Stimulated activated CD4-positive, alpha-beta T cell treated with anti-CD3 and anti-CD28 coated beads, Interleukin-4, amount 100 ng/mL, for 24 hours (primary cell): ENCODE results near the gene LIG4.
A peak's percentile ranks its signal among the peaks of the same experiment; 100 is the strongest.
"Not testable (repeated sequence)": the region's sequence is repeated elsewhere in the genome, so short reads cannot be mapped to it uniquely, and the experiment has no call there.

Source experiments
- DNase-seq: peaks from one replicate; pipeline ENCODE4 v3.0.0-alpha.2; 2020

Gene LIG4

GRCh38 chr13:108215436-108215835, at the start of gene LIG4:
Gene LIG4, minus strand, starts transcription at chr13:108215536. Its CDS starts 4,268 bp downstream, at chr13:108211268.
- peak; percentile 90 for DNase-seq

GRCh38 chr13:108263621-108264355, 48.5 kb upstream of the LIG4 start:
- no peak for DNase-seq

GRCh38 chr13:108257248-108257647, 41.9 kb upstream of the LIG4 start:
- DNase-seq, result no peak

- no peak for DNase-seq
Observed at GRCh38 chr13:108249150-108249549, 33.8 kb upstream of the LIG4 start.

- DNase-seq, result no peak
Observed at GRCh38 chr13:108230377-108230776, 15.0 kb upstream of the LIG4 start.

- peak; percentile 49 for DNase-seq
Observed at GRCh38 chr13:108227651-108228272, 12.4 kb upstream of the LIG4 start.

- no peak for DNase-seq
Observed at GRCh38 chr13:108226184-108226583, 10.8 kb upstream of the LIG4 start.

- no peak for DNase-seq
Observed at GRCh38 chr13:108225440-108225839, 10.1 kb upstream of the LIG4 start.

- DNase-seq, result no peak
Observed at GRCh38 chr13:108223687-108224503, 8.6 kb upstream of the LIG4 start.

GRCh38 chr13:108220041-108220440, 4.7 kb upstream of the LIG4 start:
- DNase-seq, result peak; percentile 21

GRCh38 chr13:108218044-108218974, 3.0 kb upstream of the LIG4 start, which contains the start of gene ABHD13:
Gene ABHD13, plus strand, starts transcription at chr13:108218392. Its CDS starts 10,827 bp downstream, at chr13:108229219.
- peak; percentile 91 for DNase-seq

- DNase-seq, result not testable (repeated sequence)
Observed at GRCh38 chr13:108217307-108218043, 2.1 kb upstream of the LIG4 start.

- no peak for DNase-seq
Observed at GRCh38 chr13:108214441-108215271, 680 bp downstream of the LIG4 start.

GRCh38 chr13:108213946-108214345, 1.4 kb downstream of the LIG4 start:
- no peak for DNase-seq

- no peak for DNase-seq
Observed at GRCh38 chr13:108212886-108213285, 2.5 kb downstream of the LIG4 start.

- no peak for DNase-seq
Observed at GRCh38 chr13:108210551-108210950, 4.8 kb downstream of the LIG4 start.

- DNase-seq, result no peak
Observed at GRCh38 chr13:108200781-108201398, 14.4 kb downstream of the LIG4 start.

GRCh38 chr13:108195861-108196260, 19.5 kb downstream of the LIG4 start:
- DNase-seq, result no peak

GRCh38 chr13:108195146-108195545, 20.2 kb downstream of the LIG4 start:
- DNase-seq, result no peak

- DNase-seq, result no peak
Observed at GRCh38 chr13:108194435-108194936, 20.9 kb downstream of the LIG4 start.
